ENCODE data around the gene ST6GALNAC2.
A peak's percentile ranks its signal among the peaks of the same experiment; 100 is the strongest.
"Not testable (repeated sequence)": the region's sequence is repeated elsewhere in the genome, so short reads cannot be mapped to it uniquely, and the experiment has no call there.

ST6GALNAC2 gene

DNA sequence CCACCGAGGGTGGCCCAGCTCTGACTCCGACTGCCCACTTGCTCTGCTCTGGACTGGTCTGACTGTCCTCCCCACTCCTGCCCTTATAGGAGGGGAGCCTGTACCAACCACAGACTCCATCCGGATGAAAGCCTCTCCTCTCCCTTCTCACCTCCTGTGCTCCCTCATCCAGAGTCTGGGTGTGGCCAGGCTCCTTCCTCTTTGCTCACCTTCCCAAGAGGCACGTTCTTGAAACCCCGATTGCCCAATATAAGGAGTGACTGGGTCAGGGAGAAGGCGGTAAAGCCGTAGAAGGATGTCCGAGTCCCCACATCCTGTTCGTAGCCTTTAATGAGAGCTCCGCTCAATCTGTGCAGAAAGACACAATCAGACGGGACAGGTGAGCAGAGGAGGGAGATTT lies 40.8 kb upstream of the ST6GALNAC2 start:
- TF ChIP-seq, protein P1, sequence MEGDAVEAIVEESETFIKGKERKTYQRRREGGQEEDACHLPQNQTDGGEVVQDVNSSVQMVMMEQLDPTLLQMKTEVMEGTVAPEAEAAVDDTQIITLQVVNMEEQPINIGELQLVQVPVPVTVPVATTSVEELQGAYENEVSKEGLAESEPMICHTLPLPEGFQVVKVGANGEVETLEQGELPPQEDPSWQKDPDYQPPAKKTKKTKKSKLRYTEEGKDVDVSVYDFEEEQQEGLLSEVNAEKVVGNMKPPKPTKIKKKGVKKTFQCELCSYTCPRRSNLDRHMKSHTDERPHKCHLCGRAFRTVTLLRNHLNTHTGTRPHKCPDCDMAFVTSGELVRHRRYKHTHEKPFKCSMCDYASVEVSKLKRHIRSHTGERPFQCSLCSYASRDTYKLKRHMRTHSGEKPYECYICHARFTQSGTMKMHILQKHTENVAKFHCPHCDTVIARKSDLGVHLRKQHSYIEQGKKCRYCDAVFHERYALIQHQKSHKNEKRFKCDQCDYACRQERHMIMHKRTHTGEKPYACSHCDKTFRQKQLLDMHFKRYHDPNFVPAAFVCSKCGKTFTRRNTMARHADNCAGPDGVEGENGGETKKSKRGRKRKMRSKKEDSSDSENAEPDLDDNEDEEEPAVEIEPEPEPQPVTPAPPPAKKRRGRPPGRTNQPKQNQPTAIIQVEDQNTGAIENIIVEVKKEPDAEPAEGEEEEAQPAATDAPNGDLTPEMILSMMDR (IDR thresholded peaks at IDR 0.05; ENCODE audit: low read depth, low read length, missing control alignments) = no peak
- no peak for DNase-seq (ENCODE audit: extremely low read depth, low read depth)
- no peak overlapping the region for H3K4me3 ChIP-seq (replicated peaks; ENCODE audit: low read depth, low read length)

DNA sequence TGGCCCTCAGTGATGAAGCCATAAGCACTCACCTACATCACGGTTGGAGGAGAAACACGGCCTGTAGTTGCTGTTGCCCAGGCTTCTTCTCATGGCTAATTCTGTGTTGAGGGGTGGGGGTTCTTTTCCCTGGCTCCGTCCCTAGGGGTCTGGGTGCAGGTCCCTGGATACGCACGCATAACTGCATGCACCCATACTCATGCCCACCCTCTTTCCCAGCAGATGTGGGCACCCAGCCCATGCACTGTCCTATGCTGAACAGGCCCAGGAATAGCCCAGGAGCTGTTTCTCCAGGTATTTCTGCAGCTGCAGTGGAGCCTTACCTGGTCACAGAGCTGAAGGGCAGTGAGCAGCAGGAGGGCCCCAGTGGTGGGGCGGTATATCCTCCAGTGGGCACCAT lies 39.8 kb upstream of the ST6GALNAC2 start:
- TF ChIP-seq, protein P1 (IDR thresholded peaks at IDR 0.05; ENCODE audit: low read depth, low read length, missing control alignments) = no peak
- DNase-seq (ENCODE audit: extremely low read depth, low read depth) = no peak
- H3K4me3 ChIP-seq (replicated peaks; ENCODE audit: low read depth, low read length) = no peak overlapping the region

DNA sequence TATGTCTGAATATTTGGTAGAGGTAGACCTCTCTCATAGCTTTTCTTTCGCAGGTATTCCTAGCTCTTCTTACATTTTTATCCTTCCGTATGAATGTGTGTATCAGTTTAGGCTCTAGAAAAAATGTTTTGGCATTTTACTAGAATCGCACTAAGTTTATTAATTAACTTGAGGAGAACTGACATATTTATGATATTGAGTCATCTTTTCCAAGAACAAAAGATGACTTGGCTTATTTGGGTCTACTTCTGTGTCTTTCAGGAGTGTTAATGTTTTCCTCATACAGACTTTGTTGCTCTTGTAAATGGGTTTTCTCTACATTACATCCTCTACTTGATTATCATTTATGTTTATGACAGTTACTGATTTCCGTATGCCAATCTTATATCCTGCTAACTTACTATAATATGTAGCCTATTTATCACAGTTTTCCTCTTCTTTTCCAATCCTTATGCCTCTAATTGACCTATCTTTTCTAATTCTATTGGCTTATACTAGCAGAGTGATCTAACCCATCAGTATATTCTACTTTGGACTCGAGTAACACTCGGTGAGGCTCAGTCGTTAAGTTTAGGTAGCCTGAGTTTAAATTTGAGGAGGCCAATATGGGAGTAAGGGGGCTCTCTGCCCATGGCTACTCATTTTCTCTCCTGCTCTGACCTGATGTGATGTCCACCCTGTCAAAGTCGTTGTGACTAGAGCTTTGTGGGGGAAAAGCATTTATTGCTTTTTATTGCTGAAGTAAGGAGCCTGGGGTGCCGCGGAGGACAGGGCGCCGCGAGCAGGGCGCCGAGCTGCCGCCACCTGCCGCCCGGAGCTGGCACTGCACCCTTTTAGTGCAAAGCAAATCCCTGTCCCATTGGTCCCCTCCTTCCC lies 37.8 kb upstream of the ST6GALNAC2 start:
- H3K4me3 ChIP-seq (replicated peaks; ENCODE audit: low read depth, low read length) = no peak overlapping the region
- TF ChIP-seq, protein P1 (IDR thresholded peaks at IDR 0.05; ENCODE audit: low read depth, low read length, missing control alignments) = peak; percentile 93
- no peak for DNase-seq (ENCODE audit: extremely low read depth, low read depth)

DNA sequence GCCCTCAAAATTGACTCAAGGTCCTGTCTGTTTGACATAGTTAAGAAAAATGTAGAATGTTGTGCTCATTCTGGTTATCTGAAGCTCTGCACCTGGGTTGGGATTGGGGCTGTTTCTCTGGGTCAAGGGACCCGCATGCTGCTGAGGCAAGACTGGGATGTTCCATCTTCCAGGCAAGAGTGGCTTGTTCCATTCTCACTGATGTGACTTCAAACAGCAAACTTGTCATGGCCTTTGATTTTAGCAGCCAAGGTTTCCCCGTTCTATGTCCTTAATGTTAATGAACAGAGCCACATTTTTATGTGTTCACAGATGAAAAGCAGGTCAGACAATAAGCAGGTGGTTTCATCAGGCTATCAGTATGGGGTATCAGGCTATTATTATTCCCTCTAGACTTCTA lies 32.2 kb upstream of the ST6GALNAC2 start:
- DNase-seq (ENCODE audit: extremely low read depth, low read depth) = no peak
- TF ChIP-seq, protein P1 (IDR thresholded peaks at IDR 0.05; ENCODE audit: low read depth, low read length, missing control alignments) = no peak
- no peak overlapping the region for H3K4me3 ChIP-seq (replicated peaks; ENCODE audit: low read depth, low read length)

DNA sequence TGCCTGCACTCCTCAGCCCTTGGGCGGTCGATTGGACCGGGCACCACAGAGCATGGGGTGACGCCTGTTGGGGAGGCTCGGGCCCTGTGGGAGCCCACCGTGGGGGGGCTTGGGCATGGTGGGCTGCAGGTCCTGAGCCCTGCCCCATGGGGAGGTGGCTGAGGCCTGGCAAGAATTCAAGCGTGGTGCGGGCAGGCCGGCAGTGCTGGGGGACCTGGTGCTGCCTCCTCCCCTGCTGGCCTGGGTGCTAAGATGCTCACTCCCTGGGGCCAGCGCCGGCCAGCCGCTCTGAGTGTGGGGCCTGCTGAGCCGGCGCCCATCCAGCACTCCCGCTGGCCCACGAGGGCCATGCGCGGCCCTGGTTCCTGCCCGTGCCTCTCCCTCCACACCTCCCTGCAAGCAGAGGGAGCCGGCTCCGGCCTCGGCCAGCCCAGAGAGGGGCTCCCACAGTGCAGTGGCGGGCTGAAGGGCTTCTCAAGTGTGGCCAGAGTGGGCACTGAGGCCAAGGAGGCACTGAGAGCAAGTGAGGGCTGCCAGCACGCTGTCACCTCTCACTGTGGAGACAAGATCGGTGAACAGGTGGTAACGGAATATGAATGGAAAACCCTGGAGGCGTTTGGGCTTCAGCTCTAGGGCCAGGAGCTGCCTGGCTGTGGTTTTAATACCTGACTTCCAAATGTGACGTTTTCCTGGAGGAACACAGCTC lies 29.4 kb upstream of the ST6GALNAC2 start:
- H3K4me3 ChIP-seq (replicated peaks; ENCODE audit: low read depth, low read length) = no peak overlapping the region
- TF ChIP-seq, protein P1 (IDR thresholded peaks at IDR 0.05; ENCODE audit: low read depth, low read length, missing control alignments) = no peak
- DNase-seq (ENCODE audit: extremely low read depth, low read depth) = no peak

DNA sequence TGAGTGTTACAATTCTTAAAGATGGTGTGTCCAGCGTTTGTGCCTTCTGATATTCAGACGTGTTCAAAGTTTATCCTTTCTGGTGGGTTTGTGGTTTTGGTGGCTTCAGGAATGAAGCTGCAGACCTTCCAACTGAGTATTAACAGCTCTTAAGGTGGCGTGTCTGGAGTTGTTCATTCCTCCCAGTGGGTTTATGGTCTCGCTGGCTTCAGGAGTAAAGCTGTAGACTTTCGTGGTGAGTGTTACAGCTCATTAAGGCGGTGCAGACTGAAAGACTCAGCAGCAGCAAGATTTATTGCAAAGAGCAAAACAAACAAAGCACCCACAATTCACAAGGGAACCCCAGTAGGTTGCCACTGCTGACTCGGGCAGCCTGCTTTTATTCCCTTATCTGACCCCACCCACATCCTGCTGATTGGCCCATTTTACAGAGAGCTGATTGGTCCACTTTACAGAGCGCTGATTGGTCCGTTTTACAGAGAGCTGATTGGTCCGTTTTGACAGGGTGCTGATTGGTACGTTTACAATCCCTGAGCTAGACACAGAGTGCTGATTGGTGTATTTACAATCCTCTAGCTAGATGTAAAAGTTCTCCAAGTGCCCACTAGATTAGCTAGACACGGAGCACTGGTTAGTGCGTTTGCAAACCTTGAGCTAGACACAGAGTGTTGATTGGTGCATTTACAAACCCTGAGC lies 28.6 kb upstream of the ST6GALNAC2 start:
- DNase-seq (ENCODE audit: extremely low read depth, low read depth); H3K4me3 ChIP-seq (replicated peaks; ENCODE audit: low read depth, low read length): not testable (repeated sequence)

All from HFF-Myc (cell line).